ENCODE results near the gene DPH3. TPM values are rescaled to one million over a fixed set of nuclear protein-coding genes. Genes with fewer than 3 reads are reported as not detected.

Gene DPH3
- total and polyA plus RNA-seq, 9 of the 15 experiments (the other 6 are each of a cell fraction or from before 2014, with no cell fraction given), result 15.9 to 131 (median 38.7) TPM

DNA sequence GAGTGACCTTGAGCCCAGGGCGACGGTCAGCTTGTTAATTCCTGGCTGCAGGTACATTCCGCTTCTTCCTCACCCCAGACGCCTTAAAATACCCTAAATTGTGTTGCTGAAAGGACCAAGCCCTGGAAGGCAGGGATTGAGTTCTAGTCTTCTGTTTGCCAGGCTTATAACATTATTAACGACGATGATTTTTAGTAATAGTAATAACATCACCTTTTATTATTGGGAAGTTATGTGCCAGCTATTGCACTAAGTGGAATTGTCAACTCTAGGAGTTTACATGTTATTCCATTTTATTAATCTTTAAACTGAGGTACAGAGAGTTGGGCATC lies 678 bp upstream of the DPH3 start:
- peak overlapping the region; percentile 95 to 99 for H3K9ac ChIP-seq (ENCODE audit: insufficient read depth in 1 of 2, low read depth in 2 of 2, low read length in 2 of 2)
- POLR2A ChIA-PET, result interaction anchor here (0.5 to 2.5 kb wide), 10 partner anchors 8 to 190 kb away, joined by 3 to 11 read pairs (median 4); no protein-coding TSS in a partner anchor
- FAIRE-seq (no peak), DNase-seq (ENCODE audit: extremely low read depth in 1 of 4, low spot score in 3 of 4) (no peak), ATAC-seq (no peak)
- 0 out of 2 replicates have a peak, but pooled peaks cover 10% of the 10 kb centered on the region for H4K20me1 ChIP-seq (replicated peaks; ENCODE audit: control insufficient read depth, insufficient read depth, low read length)
- peaks cover 50% of the 10 kb centered on the region for H3K36me3 ChIP-seq (ENCODE audit: control insufficient read depth, insufficient read depth, low read length)
- H3K27ac ChIP-seq (ENCODE audit: extremely low read depth, low read depth, low read length), result peak overlapping the region; percentile 87
- in situ Hi-C loops (cut with MboI) (no loop called here), intact Hi-C loops (cut with micrococcal nuclease) (loop anchor here (1.0 kb wide), 1 partner anchor 285 kb away; no protein-coding TSS in a partner anchor)
- H3K9me3 ChIP-seq (replicated peaks; ENCODE audit: control insufficient read depth, insufficient read depth, low read depth, low read length), result no peaks in the 10 kb centered on the region
- H3K4me1 ChIP-seq (replicated peaks in 1 of 2; ENCODE audit: control insufficient read depth in 2 of 2, insufficient read depth in 2 of 2, low read length in 2 of 2), result peaks cover 7 to 10% of the 10 kb centered on the region in 2 experiments; a peak in 4 of 5 replicates
- peaks cover 71% of the 10 kb centered on the region for H3K79me2 ChIP-seq (ENCODE audit: control insufficient read depth, insufficient read depth, low read length)
- TSS peak; percentile 76 for BruUV-seq (replicated peaks)
- peak overlapping the region; percentile 79 for H3K4me3 ChIP-seq
- no peaks in the 10 kb centered on the region for H3K9me1 ChIP-seq (ENCODE audit: control insufficient read depth, insufficient read depth, low read length)
- 0% methylated on average over 6 of the region's 6 CpGs for WGBS (ENCODE audit: insufficient coverage, low coverage, missing lambda C conversion rate)
- H2AFZ ChIP-seq (ENCODE audit: low read depth, low read length), result peak overlapping the region; percentile 94
- H3K4me2 ChIP-seq (ENCODE audit: insufficient read depth, low read length), result peak overlapping the region; percentile 97
- H3K27me3 ChIP-seq (ENCODE audit: control insufficient read depth in 2 of 2, insufficient read depth in 2 of 2, low read length in 2 of 2), result no peaks in the 10 kb centered on the region
- CTCF ChIA-PET (ENCODE audit: low intra/inter-chr PET ratio), result interaction anchor here (4.5 kb wide), 1 partner anchor 285 kb away, joined by 20 read pairs; no protein-coding TSS in a partner anchor
- TF ChIP-seq YBX1 (IDR thresholded peaks at IDR 0.05) (no peak), JUNB (CRISPR knock-in tag; conservative IDR thresholded peaks at IDR 0.05) (no peak), SREBF2 (CRISPR knock-in tag; IDR thresholded peaks at IDR 0.05) (no peak), HDAC3 (IDR thresholded peaks at IDR 0.05; ENCODE audit: borderline replicate concordance, partially characterized antibody) (no peak), PHB2 (IDR thresholded peaks at IDR 0.05; ENCODE audit: low read depth) (no peak), TGIF2 (CRISPR knock-in tag; IDR thresholded peaks at IDR 0.05) (no peak), CBX5 (IDR thresholded peaks at IDR 0.05; ENCODE audit: borderline replicate concordance, low read depth) (no peak), SPI1 (IDR thresholded peaks at IDR 0.05; ENCODE audit: borderline replicate concordance, low read depth, low read length) (no peak), NEUROD1 (IDR thresholded peaks at IDR 0.05; ENCODE audit: borderline replicate concordance, low read depth, low read length, partially characterized antibody) (no peak), TAF1 (IDR thresholded peaks at IDR 0.05; ENCODE audit: control insufficient read depth, extremely low read depth, insufficient read depth, low read length, severe bottlenecking) (no peak), SMC3 (conservative IDR thresholded peaks at IDR 0.05; ENCODE audit: insufficient read depth, low read depth, low read length) (no peak), ZNF232 (CRISPR knock-in tag; IDR thresholded peaks at IDR 0.05) (no peak), ZNF224 (CRISPR knock-in tag; IDR thresholded peaks at IDR 0.05) (0 out of 2 replicates have a peak, but pooled peaks have one; percentile 6), POLR2AphosphoS5 (IDR thresholded peaks at IDR 0.05; ENCODE audit: control insufficient read depth, insufficient read depth, low read depth, low read length) (no peak), ZNF785 (CRISPR knock-in tag; IDR thresholded peaks at IDR 0.05) (no peak)
- TF ChIP-seq, protein P1, sequence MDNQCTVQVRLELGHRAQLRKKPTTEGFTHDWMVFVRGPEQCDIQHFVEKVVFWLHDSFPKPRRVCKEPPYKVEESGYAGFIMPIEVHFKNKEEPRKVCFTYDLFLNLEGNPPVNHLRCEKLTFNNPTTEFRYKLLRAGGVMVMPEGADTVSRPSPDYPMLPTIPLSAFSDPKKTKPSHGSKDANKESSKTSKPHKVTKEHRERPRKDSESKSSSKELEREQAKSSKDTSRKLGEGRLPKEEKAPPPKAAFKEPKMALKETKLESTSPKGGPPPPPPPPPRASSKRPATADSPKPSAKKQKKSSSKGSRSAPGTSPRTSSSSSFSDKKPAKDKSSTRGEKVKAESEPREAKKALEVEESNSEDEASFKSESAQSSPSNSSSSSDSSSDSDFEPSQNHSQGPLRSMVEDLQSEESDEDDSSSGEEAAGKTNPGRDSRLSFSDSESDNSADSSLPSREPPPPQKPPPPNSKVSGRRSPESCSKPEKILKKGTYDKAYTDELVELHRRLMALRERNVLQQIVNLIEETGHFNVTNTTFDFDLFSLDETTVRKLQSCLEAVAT (IDR thresholded peaks at IDR 0.05), result no peak
- TF ChIP-seq, protein P2, sequence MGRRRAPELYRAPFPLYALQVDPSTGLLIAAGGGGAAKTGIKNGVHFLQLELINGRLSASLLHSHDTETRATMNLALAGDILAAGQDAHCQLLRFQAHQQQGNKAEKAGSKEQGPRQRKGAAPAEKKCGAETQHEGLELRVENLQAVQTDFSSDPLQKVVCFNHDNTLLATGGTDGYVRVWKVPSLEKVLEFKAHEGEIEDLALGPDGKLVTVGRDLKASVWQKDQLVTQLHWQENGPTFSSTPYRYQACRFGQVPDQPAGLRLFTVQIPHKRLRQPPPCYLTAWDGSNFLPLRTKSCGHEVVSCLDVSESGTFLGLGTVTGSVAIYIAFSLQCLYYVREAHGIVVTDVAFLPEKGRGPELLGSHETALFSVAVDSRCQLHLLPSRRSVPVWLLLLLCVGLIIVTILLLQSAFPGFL (CRISPR knock-in tag; IDR thresholded peaks at IDR 0.05), result 0 out of 2 replicates have a peak, but pooled peaks have one; percentile 21
- TF ChIP-seq, protein P3, sequence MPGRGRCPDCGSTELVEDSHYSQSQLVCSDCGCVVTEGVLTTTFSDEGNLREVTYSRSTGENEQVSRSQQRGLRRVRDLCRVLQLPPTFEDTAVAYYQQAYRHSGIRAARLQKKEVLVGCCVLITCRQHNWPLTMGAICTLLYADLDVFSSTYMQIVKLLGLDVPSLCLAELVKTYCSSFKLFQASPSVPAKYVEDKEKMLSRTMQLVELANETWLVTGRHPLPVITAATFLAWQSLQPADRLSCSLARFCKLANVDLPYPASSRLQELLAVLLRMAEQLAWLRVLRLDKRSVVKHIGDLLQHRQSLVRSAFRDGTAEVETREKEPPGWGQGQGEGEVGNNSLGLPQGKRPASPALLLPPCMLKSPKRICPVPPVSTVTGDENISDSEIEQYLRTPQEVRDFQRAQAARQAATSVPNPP (IDR thresholded peaks at IDR 0.05; ENCODE audit: borderline replicate concordance, insufficient read depth, insufficient read length), result no peak
- TF ChIP-seq, protein P4, sequence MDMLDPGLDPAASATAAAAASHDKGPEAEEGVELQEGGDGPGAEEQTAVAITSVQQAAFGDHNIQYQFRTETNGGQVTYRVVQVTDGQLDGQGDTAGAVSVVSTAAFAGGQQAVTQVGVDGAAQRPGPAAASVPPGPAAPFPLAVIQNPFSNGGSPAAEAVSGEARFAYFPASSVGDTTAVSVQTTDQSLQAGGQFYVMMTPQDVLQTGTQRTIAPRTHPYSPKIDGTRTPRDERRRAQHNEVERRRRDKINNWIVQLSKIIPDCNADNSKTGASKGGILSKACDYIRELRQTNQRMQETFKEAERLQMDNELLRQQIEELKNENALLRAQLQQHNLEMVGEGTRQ (CRISPR knock-in tag; IDR thresholded peaks at IDR 0.05), result no peak

All from K562 (cell line).